ENCODE results near the gene WWTR1.

WWTR1 gene

GRCh38 chr3:149519912-149520311, 137.9 kb downstream of the WWTR1 start:
- Histone ChIP-seq H3K27ac (no peak overlapping the region), H3K4me3 (no peak overlapping the region)
- no peak for DNase-seq (ENCODE audit: low spot score)
- no peak for TF ChIP-seq CTCF (IDR thresholded peaks at IDR 0.05)

GRCh38 chr3:149516920-149517319, 140.9 kb downstream of the WWTR1 start:
- Histone ChIP-seq H3K27ac (no peak overlapping the region), H3K4me3 (no peak overlapping the region)
- TF ChIP-seq CTCF (IDR thresholded peaks at IDR 0.05): no peak
- no peak for DNase-seq (ENCODE audit: low spot score)

GRCh38 chr3:149515249-149515648, 142.6 kb downstream of the WWTR1 start:
- no peak for TF ChIP-seq CTCF (IDR thresholded peaks at IDR 0.05)
- DNase-seq (ENCODE audit: low spot score): no peak
- no peak overlapping the region for H3K27ac ChIP-seq

DNA sequence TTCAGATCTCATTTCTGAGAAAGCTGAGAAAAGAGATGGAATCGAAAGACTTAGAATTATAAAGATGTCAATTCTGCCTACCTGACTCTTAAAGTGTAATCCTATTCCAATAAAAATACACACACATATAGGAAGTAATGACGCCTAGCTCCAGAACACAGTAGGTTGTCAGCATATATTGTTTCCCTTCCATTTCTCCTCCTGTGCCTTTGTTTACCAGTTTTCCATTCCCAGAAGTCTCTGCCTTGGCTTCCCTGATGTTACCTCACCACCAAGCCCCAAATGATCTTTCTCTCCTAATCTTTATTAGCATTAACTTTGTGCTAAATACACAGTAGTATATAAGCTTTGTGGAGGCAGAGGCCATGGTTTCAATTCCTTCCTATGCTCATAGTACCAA, 143.4 kb downstream of the WWTR1 start:
- no peak overlapping the region for H3K27ac ChIP-seq
- TF ChIP-seq CTCF (IDR thresholded peaks at IDR 0.05): no peak
- no peak for DNase-seq (ENCODE audit: low spot score)
- H3K4me3 ChIP-seq: no peak overlapping the region

More at GRCh38 chr3:149515249-149515648, 142.6 kb downstream of the WWTR1 start:
- no peak overlapping the region for H3K4me3 ChIP-seq

DNA sequence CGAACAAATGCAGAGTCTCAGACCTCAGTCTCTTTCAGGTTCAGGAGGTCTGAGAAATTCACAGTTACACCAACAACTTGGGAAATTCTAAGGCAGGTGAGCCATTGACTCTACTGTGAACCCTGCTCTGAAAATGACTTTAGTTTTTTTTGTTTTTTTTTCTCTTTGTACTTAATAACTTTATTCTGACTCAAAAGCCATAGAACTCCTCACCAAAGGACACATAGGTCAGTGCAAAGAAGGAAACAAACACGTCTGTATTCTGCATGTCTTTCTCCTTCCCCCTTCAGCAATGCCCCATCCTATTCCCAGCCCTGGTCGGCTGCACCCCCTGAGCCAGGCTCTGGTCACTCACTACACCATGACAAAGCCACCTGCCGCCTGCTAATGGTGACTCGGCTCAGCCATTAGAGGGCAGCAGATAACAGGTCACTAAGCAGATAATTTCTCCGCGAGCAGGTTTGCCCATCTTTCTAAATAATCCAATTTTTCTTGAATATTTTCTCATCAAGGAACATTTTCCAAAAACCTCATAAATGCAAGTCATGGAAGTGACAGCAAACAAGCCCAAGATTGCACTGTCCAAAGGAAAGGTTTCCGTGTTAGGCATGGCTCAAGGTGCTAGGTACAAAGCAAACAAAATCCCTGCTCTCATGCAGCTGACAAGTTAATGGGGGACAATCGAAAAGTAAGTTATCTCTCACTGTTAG, 145.6 kb downstream of the WWTR1 start:
- H3K4me3 ChIP-seq: peak overlapping the region; percentile 12
- DNase-seq (ENCODE audit: low spot score): no peak
- no peak overlapping the region for H3K27ac ChIP-seq
- TF ChIP-seq CTCF (IDR thresholded peaks at IDR 0.05): peak; percentile 45

DNA sequence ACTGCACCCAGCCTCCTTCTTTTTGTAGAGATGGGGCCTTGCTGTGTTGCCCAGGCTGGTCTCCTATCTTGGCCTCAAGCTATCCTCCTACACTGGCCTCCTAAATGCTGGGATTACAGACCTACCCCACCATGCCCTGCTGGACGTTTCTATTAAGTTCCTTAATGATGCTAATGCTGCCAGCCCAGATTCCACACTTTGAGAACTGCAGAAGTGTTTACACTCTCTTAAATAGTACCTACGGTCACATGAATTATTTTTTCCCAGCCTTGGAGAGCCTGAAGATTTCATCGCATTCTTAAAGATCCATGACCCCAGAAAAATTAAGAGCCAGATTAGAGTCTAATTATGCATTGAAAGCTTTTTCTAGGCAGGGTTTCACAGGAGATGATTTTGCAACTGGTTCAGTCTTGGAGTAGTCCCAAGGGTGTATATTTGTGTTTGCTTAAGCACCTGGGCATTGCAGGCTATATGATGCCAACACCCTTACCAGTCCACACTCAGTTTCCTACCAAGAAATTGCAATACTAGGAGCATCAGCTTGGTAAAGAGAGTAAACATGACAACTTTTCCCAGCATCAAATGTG, 146.7 kb downstream of the WWTR1 start:
- DNase-seq (ENCODE audit: low spot score): no peak
- no peak for TF ChIP-seq CTCF (IDR thresholded peaks at IDR 0.05)
- Histone ChIP-seq H3K27ac (no peak overlapping the region), H3K4me3 (no peak overlapping the region)

DNA sequence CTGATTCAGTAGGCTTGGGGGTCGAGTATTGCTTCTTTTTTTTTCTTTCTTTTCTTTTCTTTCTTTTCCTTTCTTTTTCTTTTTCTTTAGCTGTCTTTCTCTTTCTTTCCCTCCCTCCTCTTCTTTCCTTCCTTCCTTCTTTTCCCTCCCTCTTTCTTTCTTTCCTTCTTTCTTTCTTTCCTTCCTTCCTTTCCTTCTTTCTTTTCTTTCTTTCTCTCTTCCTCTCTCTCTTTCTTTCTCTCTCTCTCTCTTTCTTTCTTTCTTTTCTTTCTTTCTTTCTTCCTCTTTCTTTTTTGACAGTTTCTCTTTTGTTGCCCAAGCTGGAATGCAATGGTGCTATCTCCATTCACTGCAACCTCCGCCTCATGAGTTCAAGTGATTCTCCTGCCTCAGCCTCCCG, 147.3 kb downstream of the WWTR1 start:
- TF ChIP-seq CTCF (IDR thresholded peaks at IDR 0.05): no peak
- DNase-seq (ENCODE audit: low spot score): no peak
- no peak overlapping the region for H3K27ac ChIP-seq
- H3K4me3 ChIP-seq: no peak overlapping the region

All from coronary artery (tissue), 2 donors.